NCI-H748 (cell line): ENCODE data around the gene EID3.

Source experiments
- DNase-seq: peaks from one replicate; lab custom pipeline; 2025; ENCODE audit not compliant: unreplicated experiment; lab: John Stamatoyannopoulos, UW

The EID3 gene

DNA sequence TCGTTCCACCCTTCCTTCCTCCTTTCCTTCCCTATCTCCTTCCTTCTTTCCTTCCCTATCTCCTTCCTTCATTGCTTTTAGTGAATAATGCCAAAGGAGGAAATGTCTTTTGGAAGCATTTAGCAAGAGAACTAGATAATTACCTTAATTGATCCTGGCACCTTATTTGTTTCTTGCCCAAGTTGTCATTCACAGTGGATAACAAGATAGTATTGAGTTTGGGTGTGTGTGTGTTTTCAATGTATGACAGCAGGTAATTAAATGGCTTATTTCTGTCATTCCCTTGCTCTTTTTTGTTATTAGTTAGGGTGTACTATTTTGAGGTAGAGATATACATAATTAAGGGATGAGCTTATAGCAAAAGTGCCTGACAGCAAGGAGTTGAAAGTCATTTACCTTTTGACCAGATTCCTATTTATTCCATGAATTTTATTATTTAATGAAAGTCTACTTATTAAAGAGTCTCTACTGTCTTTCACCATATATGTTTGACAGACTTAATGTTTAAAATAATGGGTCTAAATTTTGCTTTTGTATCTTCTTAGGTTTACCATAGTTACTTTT is 30.2 kb downstream of the EID3 start:
- no peak for DNase-seq

DNA sequence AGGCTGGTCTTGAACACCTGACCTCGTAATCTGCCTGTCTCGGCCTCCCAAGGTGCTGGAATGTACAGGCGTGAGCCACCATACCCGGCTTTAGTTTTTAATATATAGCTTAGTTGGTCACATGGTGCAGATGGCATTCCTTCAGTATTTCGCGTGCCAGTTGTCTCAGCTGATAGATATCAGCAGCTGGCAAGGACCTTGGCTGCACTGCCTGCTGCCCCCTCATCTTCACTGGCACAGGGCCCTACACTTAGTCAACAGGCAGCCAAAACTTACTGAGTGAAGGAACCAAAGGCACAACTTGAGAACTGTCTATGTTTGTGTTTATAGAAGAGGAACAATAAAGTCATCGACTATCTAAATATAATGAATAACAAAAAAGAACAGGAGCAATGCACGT is 31.0 kb downstream of the EID3 start:
- no peak for DNase-seq

DNA sequence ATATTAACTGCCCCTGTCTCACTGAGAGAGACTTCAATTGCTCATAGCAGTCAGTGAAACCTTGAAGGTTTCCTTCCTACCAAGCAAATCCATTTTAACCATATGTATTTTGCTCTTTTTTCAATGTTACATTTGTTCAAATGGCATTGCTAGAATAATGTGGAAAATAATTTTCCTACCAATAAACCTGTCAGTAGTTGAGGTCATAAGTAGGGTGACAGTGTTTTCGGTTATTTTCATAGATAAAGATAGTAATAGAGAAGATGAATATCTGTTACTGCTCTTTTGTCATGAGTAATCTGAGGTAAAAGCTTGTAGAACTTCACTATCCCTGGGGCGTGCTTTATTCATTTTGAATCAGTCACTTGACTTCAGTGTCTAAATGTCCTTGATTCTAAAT is 32.6 kb downstream of the EID3 start:
- no peak for DNase-seq

DNA sequence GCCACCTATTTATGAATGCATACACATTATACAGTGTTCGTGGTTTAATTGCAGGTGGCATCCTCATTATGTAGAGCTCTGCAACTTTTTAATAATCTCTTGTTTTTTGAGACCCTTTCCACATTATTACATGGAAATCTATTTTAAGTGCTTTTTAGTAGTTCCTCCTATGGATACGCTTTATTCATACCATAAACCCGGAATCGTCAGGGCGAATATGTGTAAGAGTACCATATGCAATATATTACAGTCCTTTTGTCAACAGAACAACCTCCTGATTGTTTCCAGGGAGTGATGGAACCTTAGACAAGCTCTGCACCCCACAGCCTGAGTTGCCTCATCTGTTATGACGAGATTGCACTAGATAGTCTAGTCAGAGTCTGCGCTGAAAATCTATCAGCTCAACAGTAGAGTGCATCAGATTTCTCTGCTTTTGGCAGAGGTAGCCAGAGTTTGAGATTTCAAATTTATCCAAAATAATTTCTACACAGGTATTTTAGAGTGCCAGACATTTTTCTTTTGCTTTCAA is 33.6 kb downstream of the EID3 start:
- DNase-seq: no peak

DNA sequence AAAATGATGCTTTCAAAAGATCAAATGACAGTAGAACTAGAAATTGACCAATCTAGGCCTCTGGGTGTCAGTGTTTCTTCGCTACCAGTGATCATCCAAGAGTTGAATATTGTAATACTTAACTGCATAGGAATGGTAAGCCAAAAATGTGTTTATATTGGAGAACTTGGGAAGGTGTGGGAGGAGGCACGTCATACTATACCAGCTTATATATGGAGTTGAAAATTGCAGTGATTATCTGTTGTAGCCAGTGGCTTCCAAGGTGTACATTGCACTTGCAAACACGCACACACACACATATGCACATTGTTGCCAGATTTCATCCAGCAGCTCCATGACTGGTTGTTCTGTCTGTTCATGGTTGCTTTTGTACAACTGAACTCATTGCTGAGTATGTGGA is 36.1 kb downstream of the EID3 start:
- no peak for DNase-seq

DNA sequence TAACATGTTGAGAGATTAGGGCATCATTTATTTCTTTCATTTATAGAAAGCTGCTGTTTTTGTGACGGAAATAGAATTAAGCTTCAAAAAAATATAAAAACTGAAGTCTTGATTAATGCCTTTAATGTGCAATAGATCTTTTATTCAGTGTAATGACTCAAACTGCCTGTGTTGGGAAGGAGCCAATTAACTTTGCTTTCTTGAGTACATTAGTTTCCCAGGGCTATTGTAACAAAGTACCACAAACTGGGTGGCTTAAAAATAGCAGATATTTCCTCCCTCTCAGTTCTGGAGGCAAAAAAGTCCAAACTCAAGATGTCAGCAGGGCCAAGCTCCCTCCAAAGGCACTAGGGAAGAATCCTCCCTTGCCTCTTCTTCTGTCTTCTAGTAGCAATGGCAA is 36.6 kb downstream of the EID3 start:
- no peak for DNase-seq

DNA sequence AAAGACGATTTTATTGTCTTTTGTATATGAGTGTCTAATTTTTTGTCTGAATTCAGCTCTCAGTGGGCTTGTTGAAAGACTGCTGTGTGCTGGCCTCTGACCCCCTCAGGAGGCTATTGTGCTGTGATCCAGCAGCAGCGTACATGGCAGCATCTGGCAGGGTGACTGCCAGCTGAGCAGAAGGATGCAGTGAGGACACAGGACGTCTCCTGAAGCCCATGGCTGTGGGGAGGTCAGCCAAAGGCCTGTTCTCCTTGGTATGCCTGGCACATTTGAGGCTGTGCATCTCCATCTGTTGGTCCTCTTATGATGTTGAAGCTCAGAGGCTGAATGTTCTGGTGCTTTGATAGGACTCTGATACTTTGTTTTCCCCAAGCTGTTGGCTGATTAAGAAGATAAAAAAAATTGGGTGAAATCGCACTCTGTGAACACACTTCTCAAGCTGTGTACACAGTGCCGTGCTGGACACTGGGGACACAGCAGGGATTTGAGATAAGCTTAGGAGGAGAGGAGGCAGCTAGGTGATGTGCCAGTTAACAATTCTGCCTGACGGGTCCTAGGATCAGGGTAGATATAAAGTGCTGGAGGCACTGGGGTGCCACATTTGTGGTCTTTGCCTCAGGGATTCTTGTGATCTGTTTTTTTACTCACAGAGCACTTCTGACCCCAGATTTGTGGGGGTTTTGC is 37.5 kb downstream of the EID3 start:
- DNase-seq: no peak

DNA sequence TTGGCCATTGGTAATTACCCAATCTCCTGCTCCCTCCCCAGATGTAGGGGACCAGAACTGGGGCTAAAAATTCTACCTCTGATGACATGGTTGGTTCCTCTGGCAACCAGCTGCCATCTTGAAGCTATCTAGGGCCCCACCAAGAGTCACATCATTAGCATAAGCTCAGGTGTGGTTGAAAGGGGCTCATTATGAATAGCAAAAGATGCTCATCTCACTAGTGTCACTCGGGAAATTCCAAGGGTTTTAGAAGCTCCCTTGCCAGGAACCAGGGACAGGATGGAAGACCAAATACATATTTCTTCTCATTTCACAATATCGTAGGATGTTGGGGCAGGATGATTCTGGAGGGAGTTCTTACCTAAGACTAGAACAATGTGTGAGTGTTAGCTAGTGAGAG is 38.6 kb downstream of the EID3 start:
- no peak for DNase-seq

DNA sequence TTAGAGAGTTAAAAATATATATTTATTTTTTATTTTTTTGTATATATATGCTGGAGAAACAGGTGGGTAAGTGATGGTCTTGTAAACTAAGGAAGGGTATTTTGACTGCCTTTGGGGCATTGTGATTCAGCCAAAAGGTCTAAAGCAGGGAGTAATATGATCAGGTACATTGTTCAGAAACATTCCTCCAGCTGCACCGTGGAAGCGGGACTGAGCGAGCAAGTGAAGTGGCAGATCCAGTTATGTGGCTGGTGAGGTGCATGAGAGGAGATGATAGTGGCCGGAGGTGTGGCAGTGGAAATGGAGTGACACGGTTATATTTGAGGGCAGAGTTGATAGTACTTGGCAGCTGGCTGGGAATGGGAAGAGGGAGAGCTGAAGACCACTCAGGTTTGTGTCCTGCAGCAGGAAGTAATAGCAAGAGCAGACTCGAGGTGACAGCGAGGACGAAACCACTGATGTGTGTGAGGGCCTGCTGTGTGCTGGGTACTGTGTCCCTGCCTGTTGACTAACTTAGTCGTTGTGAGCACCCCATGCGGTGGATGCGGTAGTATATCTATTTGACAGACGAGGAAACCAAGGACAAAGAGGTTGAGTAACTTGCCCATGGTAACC is 39.2 kb downstream of the EID3 start:
- no peak for DNase-seq

DNA sequence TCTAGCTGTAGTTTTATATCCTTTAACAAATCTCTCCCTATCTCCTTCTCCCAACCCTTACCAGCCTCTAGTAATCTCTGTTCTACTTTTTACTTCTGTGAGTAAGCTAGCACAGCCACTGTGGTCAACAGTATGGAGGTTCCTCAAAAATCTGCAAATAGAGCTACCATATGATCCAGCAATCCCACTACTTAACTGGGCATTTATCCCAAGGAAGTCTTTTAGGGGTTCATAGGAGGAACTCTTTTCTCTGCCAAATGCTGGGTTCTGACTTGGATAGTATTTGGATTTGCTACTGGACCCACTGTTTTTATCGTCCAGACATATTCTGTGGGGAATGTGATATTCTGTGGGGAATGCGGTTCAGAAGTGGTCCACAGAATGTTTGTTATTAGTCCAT is 41.1 kb downstream of the EID3 start:
- no peak for DNase-seq

DNA sequence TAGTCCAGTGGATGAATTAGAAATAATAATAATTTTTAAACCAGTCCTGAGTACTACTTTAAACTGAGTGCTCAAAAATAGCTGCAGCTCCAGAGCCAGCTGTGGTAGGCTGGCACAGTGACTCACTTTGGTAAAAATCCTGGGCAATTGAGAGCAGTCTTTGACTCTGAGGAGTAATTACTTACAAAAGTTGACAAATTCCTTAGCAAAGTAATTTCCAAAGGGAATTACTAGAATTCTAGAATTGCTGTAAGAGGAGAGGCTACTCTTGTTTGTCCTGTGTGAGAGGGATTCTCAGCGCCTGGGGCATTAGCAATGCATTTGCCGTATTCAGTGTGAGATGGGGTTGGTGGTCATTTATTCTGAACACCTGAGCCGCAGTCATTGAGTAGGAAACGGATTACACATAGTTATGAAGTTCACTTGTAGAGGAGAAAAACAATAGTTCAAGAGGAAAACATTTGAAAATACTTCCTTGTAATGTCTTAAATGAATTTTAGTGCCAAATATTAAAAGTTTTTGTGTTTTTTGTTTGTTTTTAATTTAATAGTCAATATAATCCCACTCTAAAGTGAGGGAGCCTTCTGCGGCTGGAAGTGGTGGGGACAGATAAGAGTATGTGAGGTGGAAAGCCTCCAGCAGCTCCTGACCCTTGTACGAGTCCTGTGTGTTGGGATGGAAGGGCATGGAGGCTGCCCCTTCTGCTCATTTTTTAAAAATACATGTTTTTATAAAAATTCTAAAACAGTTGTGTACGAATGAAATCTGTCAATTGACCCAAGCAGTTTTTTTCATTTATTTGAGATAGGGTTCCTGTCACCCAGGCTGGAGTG is 41.9 kb downstream of the EID3 start:
- DNase-seq: no peak

DNA sequence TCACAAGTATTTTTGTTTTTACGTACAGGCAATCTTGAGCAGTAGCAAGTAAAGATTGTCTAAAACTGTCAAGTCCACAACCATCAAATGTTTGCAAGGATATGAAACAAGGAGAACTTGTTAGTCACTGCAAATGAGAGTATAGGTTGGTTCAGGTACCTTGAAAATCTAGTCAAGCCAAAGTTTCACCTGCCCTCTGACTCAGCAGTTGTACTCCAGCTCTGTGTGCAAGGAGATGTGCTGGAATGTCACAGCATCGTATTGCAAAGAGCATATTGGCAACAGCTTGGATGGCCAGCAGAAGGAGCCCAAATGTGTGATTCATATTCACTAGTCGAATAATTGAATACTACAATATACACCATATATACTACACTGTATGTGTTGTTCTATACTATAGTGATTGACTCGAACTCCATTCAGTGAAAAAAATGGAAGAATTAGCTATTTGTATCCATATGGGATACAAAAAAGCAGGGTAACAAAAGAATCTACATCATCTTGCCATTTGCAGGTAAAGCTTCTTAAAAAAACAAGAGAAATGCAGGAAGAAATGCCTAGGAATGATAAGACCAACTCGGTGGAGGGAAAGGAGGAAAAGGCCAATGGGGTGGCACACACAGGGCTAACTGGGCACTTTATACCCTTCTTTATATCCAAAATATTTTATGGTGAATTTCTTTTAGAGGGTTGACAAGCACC is 44.0 kb downstream of the EID3 start:
- DNase-seq: no peak

DNA sequence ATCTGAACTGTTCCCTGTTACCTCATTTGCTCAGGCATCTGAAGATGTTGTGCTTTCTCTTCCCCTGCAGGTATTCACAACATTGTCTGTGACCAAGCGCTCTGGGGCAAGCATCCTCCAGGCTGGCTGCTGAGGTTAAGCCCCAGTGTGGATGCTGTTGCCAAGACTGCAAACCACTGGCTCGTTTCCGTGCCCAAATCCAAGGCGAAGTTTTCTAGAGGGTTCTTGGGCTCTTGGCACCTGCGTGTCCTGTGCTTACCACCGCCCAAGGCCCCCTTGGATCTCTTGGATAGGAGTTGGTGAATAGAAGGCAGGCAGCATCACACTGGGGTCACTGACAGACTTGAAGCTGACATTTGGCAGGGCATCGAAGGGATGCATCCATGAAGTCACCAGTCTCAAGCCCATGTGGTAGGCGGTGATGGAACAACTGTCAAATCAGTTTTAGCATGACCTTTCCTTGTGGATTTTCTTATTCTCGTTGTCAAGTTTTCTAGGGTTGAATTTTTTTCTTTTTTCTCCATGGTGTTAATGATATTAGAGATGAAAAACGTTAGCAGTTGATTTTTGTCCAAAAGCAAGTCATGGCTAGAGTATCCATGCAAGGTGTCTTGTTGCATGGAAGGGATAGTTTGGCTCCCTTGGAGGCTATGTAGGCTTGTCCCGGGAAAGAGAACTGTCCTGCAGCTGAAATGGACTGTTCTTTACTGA is 44.9 kb downstream of the EID3 start:
- DNase-seq: no peak

DNA sequence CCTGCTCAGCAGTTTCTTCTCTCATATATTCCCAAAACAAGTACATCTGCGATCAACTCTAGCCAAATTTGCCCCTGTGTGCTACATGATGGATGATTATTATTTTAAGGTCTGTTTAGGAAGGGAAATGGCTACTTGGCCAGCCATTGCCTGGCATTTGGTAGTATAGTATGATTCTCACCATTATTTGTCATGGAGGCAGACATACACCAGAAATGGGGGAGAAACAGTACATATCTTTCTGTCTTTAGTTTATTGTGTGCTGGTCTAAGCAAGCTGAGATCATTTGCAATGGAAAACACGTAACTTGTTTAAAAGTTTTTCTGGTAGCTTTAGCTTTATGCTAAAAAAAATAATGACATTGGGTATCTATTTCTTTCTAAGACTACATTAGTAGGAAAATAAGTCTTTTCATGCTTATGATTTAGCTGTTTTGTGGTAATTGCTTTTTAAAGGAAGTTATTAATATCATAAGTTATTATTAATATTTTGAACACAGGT is 45.5 kb downstream of the EID3 start:
- no peak for DNase-seq

DNA sequence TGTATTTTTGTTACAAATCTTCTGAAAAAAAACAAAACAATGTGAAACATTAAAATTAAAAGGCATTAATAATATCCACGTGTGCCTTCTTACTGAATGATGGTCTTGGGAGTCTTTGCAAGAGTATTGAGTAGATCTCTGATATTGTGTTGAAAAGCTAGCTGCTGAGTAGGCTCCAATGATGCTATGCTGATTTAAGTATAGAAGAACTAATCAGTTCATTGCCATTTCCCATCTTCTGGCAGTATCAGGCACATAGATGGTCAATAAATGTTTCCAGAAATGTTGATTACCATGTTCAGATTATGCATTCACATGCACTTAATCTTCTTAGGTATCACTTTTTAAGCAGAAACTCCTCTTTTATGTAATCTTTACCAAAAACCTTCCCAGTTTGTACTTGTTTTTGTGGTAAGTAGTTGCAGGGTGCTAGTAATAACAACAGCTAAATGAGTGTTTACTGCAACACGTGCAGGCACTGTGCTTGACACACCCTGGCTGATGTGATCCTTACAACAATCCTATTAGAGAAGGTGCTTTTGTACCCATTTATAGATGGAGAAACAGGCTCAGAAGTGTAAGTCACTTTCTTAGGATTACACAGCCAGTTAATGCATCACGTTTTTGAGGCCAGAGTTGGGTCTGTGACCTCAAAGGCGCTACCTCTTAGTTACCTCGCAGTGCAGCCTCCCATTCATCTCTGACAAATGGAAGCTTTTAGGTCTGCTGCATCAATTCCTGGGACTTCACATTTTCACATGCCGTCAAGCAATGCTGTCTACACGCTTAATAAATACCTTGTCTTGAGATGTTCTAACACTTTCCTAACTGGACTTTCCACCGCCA is 46.9 kb downstream of the EID3 start:
- DNase-seq: no peak

DNA sequence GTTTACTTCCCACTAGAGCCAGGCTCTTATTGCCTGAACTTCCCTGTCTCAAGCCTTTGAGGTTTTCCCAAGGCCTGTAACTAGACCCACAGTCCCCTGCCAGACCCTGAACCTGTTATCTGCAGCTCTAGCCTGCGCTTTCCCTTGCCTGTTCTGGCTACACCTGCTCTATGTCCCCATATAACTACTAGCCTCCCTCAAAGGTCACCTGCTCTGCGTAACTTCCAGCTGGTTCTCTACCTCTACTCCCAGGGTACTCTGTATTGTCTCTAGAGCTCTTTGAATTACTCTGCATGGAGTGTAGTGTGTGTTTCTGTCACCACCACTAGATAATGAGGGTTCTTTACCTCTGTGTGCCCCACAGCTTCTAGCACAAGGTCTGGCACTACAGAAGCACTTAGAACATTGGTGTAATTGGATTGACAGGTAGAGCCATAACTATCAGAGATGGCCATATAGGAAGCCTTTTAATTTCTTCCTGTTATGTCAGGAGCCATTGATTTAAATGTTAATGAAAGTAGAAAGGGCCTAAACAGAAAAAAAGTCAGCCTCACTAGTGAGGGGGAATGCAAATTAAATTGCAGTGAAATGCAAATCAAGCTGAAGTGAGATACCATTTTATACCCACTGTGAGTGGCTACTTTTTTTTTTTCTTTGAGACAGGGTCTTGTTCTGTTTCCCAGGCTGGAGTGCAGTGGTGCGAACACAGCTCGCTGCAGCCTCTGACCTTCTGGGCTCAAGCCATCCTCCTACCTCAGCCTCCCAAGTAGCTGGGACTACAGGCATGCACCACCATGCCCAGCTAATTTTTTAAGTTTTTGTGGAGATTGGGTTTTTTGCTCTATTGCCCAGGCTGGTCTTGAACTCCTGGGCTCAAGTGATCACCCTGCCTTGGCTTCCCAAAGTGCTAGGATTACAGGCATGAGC is 47.8 kb downstream of the EID3 start:
- no peak for DNase-seq

DNA sequence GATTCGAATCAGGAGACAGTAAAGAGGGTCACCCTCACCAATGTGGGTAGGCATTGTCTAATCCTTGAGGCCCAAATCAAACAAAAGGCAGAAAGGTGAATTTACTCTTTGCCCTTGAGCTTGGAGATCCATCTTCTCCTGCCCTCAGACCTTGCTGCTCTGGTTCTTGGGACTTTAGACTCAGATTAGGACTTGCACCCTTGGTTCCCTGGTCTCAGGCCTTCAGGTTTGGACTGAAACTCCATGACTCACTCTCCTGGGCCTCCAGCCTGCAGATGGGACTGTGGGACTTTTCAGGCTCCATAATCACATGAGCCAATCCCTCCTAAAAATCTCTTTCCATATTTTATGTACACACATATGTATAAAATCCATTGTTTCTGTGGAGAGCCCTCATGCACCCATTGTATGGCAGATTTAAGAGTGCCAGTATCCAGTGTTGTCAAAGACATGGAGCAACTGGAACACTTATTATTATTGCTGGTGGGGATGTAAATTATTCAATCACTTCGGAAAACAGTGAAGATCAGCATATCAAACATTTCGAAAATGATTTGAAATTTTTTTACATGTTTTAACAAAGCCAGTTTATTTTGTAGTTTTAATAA is 48.7 kb downstream of the EID3 start:
- no peak for DNase-seq
